Measurements from ENCODE around the gene KBTBD13. TPM values are rescaled to one million over a fixed set of nuclear protein-coding genes. Genes with fewer than 3 reads are reported as not detected.

Gene KBTBD13
- total and polyA plus RNA-seq, 4 experiments from 2014 or later = not detected

DNA sequence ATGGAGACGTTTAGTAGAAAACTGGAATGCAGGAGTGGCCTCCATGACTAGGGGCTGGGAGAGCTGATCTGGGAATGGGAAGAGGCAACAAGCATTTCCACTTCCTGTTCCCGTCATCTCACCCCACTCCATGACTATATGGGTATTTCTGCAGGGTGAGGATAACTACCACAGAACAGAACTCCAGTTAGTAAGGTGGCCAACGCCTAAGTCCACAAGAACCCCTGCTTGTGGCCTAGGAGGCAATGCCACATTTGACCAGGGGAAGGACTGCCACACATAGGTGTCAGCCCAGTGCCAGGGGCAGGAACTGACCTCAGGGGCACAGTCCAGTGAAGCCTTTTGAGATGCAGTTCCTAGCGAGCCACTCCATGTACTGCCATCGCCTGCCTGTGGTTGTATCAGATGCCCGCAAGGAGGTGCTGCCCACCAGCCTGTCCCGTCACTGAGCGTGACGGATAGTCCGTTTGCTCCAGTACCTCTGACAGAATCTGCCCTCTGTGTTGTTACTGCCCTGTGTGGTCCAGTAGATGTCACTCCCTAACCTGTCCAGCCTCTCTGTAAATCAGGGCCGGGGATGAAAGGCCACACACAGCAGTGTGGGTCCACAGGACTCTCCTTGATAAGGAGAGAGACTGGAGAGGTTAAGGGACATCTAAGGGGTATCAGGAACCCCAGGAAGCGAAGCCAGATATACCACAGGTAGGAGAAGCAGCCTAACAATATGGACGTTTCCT is 43.6 kb upstream of the KBTBD13 start:
- CTCF ChIA-PET (ENCODE audit: partially characterized antibody) = interaction anchor here (1.0 to 3.4 kb wide), 7 partner anchors 28 to 342 kb away, joined by 3 to 24 read pairs (median 3); partner anchors contain the start of gene KBTBD13
- Mint-ChIP-seq H3K4me1 (peaks cover 6 to 19% (median 12%) of the 10 kb centered on the region in 4 donors), H3K9me3 (no peaks in the 10 kb centered on the region), H3K36me3 (peaks cover 0 to 2% of the 10 kb centered on the region in 2 donors), H3K27ac (peak overlapping the region in 2 of 7 donors; percentile 5 to 48), H3K4me3 (peak overlapping the region in 2 of 8 donors; percentile 40 to 71), H3K27me3 (peaks cover 3 to 16% of the 10 kb centered on the region in 2 donors)
- Histone ChIP-seq H3K27me3 (ENCODE audit: insufficient read depth, low read length) (no peaks in the 10 kb centered on the region), H3K4me1 (ENCODE audit: insufficient read depth, low read length) (peaks cover 12% of the 10 kb centered on the region), H3K27ac (ENCODE audit: low read depth, low read length) (no peak overlapping the region), H3K4me3 (ENCODE audit: low read length in 2 of 2) (no peak overlapping the region), H3K9me3 (ENCODE audit: control insufficient read depth in 1 of 2, low read length in 2 of 2) (no peaks in the 10 kb centered on the region), H3K36me3 (ENCODE audit: insufficient read depth, low read length) (no peaks in the 10 kb centered on the region)
- POLR2A ChIA-PET (ENCODE audit: partially characterized antibody) = no interaction called here
- intact Hi-C loops (cut with micrococcal nuclease) = loop anchor here (1.0 kb wide), 3 partner anchors 45 to 352 kb away; no protein-coding TSS in a partner anchor
- peak; percentile 22 to 46 (median 29) for DNase-seq

DNA sequence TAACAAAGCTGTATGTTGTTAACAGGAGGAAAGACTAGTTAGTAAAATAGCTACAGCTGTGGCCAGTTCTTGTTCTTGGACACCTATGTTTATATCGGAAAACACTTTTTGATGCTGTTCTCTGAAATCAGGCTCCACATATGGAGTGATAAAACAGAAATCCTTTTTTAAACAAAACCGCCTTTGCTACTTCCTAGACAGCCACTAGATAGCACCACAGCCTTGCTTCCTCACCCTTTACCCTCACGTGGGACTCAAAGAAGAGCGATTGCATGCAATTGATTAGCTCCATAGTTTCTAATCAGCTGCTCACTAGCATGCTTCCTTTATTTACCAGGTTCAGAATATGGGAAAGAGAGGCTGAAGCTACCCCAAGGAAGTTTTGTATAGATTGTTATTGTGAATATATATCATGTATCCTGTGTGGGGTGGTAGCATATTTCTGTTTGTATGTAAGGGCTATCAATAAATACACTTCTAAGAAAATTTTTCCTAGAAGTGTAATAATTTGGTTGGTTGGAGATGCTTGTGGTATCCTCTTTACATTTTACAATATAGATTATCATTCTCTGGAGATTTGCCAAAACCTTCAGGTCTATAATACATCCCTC is 42.8 kb upstream of the KBTBD13 start:
- H3K9me3 Mint-ChIP-seq = no peaks in the 10 kb centered on the region
- H3K27me3 ChIP-seq (ENCODE audit: insufficient read depth, low read length) = no peaks in the 10 kb centered on the region
- ChIA-PET CTCF (ENCODE audit: partially characterized antibody) (interaction anchor here (0.7 to 3.4 kb wide), 14 partner anchors 8 to 341 kb away, joined by 3 to 24 read pairs (median 3); partner anchors contain the start of genes KBTBD13 and PARP16), POLR2A (ENCODE audit: partially characterized antibody) (no interaction called here)
- no peaks in the 10 kb centered on the region for H3K36me3 Mint-ChIP-seq
- H3K9me3 ChIP-seq (ENCODE audit: control insufficient read depth in 1 of 2, low read length in 2 of 2) = no peaks in the 10 kb centered on the region
- DNase-seq = peak in 4 of 5 donors; percentile 28 to 41 (median 37)
- no peak overlapping the region for H3K27ac ChIP-seq (ENCODE audit: low read depth, low read length)
- no peak overlapping the region for H3K4me3 Mint-ChIP-seq
- intact Hi-C loops (cut with micrococcal nuclease) = loop anchor here (1.0 kb wide), 3 partner anchors 45 to 352 kb away; no protein-coding TSS in a partner anchor
- H3K27ac Mint-ChIP-seq = peak overlapping the region in 1 of 7 donors; percentile 5
- peaks cover 2 to 11% (median 5%) of the 10 kb centered on the region in 4 donors for H3K4me1 Mint-ChIP-seq
- peaks cover 6% of the 10 kb centered on the region for H3K4me1 ChIP-seq (ENCODE audit: insufficient read depth, low read length)
- no peaks in the 10 kb centered on the region for H3K36me3 ChIP-seq (ENCODE audit: insufficient read depth, low read length)
- peaks cover 3 to 16% of the 10 kb centered on the region in 2 donors for H3K27me3 Mint-ChIP-seq
- no peak overlapping the region for H3K4me3 ChIP-seq (ENCODE audit: low read length in 2 of 2)

- POLR2A ChIA-PET (ENCODE audit: partially characterized antibody) = no interaction called here
Observed at GRCh38 chr15:65034719-65035118, 41.8 kb upstream of the KBTBD13 start.

DNA sequence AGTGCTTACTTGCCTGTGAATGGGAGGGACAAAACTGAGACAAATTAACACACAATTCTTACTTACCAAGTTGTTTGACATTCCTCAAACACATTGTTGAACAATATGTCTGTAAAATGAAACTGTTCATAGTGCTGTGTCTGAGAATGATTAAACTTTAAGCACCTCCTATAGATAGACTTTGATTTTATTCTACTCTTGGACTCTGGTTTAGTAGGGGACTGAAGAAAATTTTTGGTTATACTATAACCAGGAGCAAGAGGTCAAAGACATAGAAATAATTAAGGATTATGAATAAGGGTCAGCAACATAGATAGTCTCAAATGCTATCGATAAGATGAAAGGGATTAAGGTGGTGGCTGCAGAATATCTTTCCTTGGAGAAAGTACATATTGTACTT is 39.2 kb upstream of the KBTBD13 start:
- ChIA-PET POLR2A (ENCODE audit: partially characterized antibody) (no interaction called here), CTCF (ENCODE audit: partially characterized antibody) (no interaction called here)
- H3K9me3 ChIP-seq (ENCODE audit: control insufficient read depth in 1 of 2, low read length in 2 of 2) = no peaks in the 10 kb centered on the region
- Mint-ChIP-seq H3K27ac (no peak overlapping the region), H3K9me3 (no peaks in the 10 kb centered on the region), H3K4me1 (peaks cover 2 to 11% (median 5%) of the 10 kb centered on the region in 4 donors), H3K27me3 (peaks cover 6 to 11% of the 10 kb centered on the region in 2 donors), H3K4me3 (no peak overlapping the region), H3K36me3 (no peaks in the 10 kb centered on the region)
- no peak overlapping the region for H3K27ac ChIP-seq (ENCODE audit: low read depth, low read length)
- intact Hi-C loops (cut with micrococcal nuclease) = no loop called here
- no peak overlapping the region for H3K4me3 ChIP-seq (ENCODE audit: low read length in 2 of 2)
- no peaks in the 10 kb centered on the region for H3K36me3 ChIP-seq (ENCODE audit: insufficient read depth, low read length)
- no peak for DNase-seq
- no peaks in the 10 kb centered on the region for H3K27me3 ChIP-seq (ENCODE audit: insufficient read depth, low read length)
- H3K4me1 ChIP-seq (ENCODE audit: insufficient read depth, low read length) = peaks cover 6% of the 10 kb centered on the region

More at GRCh38 chr15:65034719-65035118, 41.8 kb upstream of the KBTBD13 start:
- Mint-ChIP-seq H3K27ac (no peak overlapping the region), H3K4me3 (no peak overlapping the region), H3K36me3 (no peaks in the 10 kb centered on the region), H3K4me1 (peaks cover 2 to 11% (median 5%) of the 10 kb centered on the region in 4 donors), H3K9me3 (no peaks in the 10 kb centered on the region), H3K27me3 (peaks cover 3 to 16% of the 10 kb centered on the region in 2 donors)
- intact Hi-C loops (cut with micrococcal nuclease) = no loop called here
- CTCF ChIA-PET (ENCODE audit: partially characterized antibody) = interaction anchor here (0.8 to 3.4 kb wide), 6 partner anchors 9 to 266 kb away, joined by 3 to 24 read pairs (median 3); partner anchors contain the start of genes KBTBD13 and PARP16
- H3K9me3 ChIP-seq (ENCODE audit: control insufficient read depth in 1 of 2, low read length in 2 of 2) = no peaks in the 10 kb centered on the region
- no peak overlapping the region for H3K27ac ChIP-seq (ENCODE audit: low read depth, low read length)
- no peaks in the 10 kb centered on the region for H3K36me3 ChIP-seq (ENCODE audit: insufficient read depth, low read length)
- DNase-seq = no peak
- H3K4me3 ChIP-seq (ENCODE audit: low read length in 2 of 2) = no peak overlapping the region
- H3K4me1 ChIP-seq (ENCODE audit: insufficient read depth, low read length) = peaks cover 6% of the 10 kb centered on the region
- H3K27me3 ChIP-seq (ENCODE audit: insufficient read depth, low read length) = no peaks in the 10 kb centered on the region

GRCh38 chr15:65038428-65038827 is 38.1 kb upstream of the KBTBD13 start:
- H3K4me3 Mint-ChIP-seq = no peak overlapping the region
- H3K27me3 Mint-ChIP-seq = peaks cover 5 to 6% of the 10 kb centered on the region in 2 donors
- ChIA-PET POLR2A (ENCODE audit: partially characterized antibody) (no interaction called here), CTCF (ENCODE audit: partially characterized antibody) (no interaction called here)
- intact Hi-C loops (cut with micrococcal nuclease) = no loop called here
- H3K9me3 Mint-ChIP-seq = no peaks in the 10 kb centered on the region
- no peaks in the 10 kb centered on the region for H3K9me3 ChIP-seq (ENCODE audit: control insufficient read depth in 1 of 2, low read length in 2 of 2)
- peaks cover 2% of the 10 kb centered on the region for H3K4me1 ChIP-seq (ENCODE audit: insufficient read depth, low read length)
- no peak overlapping the region for H3K27ac Mint-ChIP-seq
- H3K4me3 ChIP-seq (ENCODE audit: low read length in 2 of 2) = no peak overlapping the region
- H3K4me1 Mint-ChIP-seq = peaks cover 2 to 6% (median 4%) of the 10 kb centered on the region in 4 donors
- no peaks in the 10 kb centered on the region for H3K36me3 ChIP-seq (ENCODE audit: insufficient read depth, low read length)
- H3K27ac ChIP-seq (ENCODE audit: low read depth, low read length) = no peak overlapping the region
- no peak for DNase-seq
- H3K27me3 ChIP-seq (ENCODE audit: insufficient read depth, low read length) = no peaks in the 10 kb centered on the region
- H3K36me3 Mint-ChIP-seq = no peaks in the 10 kb centered on the region

DNA sequence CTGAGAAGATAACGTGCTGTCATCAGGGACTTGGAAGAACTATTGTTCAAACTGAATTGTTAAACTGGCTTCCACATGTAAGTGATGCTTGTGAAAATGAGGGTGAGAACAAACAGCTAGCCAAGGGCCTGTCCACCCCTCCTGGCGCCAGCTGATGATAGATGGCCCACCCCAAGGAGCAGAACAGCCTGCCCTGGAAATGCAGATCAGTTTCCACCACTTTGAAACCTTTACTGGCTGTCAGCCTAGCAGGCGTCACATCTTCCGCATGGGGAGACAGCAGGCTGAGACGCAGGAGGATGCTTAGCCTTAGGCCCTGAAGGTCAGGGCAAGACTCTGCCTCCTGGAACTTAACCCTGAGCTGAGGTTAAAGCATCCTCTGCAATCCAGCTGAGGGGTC is 37.7 kb upstream of the KBTBD13 start:
- no peaks in the 10 kb centered on the region for H3K36me3 Mint-ChIP-seq
- no peak overlapping the region for H3K4me3 Mint-ChIP-seq
- no peaks in the 10 kb centered on the region for H3K9me3 Mint-ChIP-seq
- H3K27ac ChIP-seq (ENCODE audit: low read depth, low read length) = no peak overlapping the region
- no peak overlapping the region for H3K27ac Mint-ChIP-seq
- no peaks in the 10 kb centered on the region for H3K9me3 ChIP-seq (ENCODE audit: control insufficient read depth in 1 of 2, low read length in 2 of 2)
- no peaks in the 10 kb centered on the region for H3K4me1 ChIP-seq (ENCODE audit: insufficient read depth, low read length)
- peaks cover 4 to 5% of the 10 kb centered on the region in 2 donors for H3K27me3 Mint-ChIP-seq
- H3K4me3 ChIP-seq (ENCODE audit: low read length in 2 of 2) = no peak overlapping the region
- intact Hi-C loops (cut with micrococcal nuclease) = no loop called here
- H3K27me3 ChIP-seq (ENCODE audit: insufficient read depth, low read length) = no peaks in the 10 kb centered on the region
- no peaks in the 10 kb centered on the region for H3K36me3 ChIP-seq (ENCODE audit: insufficient read depth, low read length)
- ChIA-PET CTCF (ENCODE audit: partially characterized antibody) (no interaction called here), POLR2A (ENCODE audit: partially characterized antibody) (no interaction called here)
- peaks cover 0 to 2% (median under 1%) of the 10 kb centered on the region in 4 donors for H3K4me1 Mint-ChIP-seq
- no peak for DNase-seq

GRCh38 chr15:65040461-65040860 is 36.1 kb upstream of the KBTBD13 start:
- Histone ChIP-seq H3K36me3 (ENCODE audit: insufficient read depth, low read length) (no peaks in the 10 kb centered on the region), H3K27me3 (ENCODE audit: insufficient read depth, low read length) (no peaks in the 10 kb centered on the region), H3K9me3 (ENCODE audit: control insufficient read depth in 1 of 2, low read length in 2 of 2) (no peaks in the 10 kb centered on the region), H3K27ac (ENCODE audit: low read depth, low read length) (no peak overlapping the region), H3K4me1 (ENCODE audit: insufficient read depth, low read length) (no peaks in the 10 kb centered on the region), H3K4me3 (ENCODE audit: low read length in 2 of 2) (no peak overlapping the region)
- Mint-ChIP-seq H3K36me3 (no peaks in the 10 kb centered on the region), H3K27ac (no peak overlapping the region), H3K4me1 (no peaks in the 10 kb centered on the region), H3K27me3 (peaks cover 5 to 6% of the 10 kb centered on the region in 2 donors), H3K9me3 (no peaks in the 10 kb centered on the region), H3K4me3 (no peak overlapping the region)
- CTCF ChIA-PET (ENCODE audit: partially characterized antibody) = no interaction called here
- DNase-seq = no peak
- intact Hi-C loops (cut with micrococcal nuclease) = no loop called here
- POLR2A ChIA-PET (ENCODE audit: partially characterized antibody) = no interaction called here
